Activated naive CD8-positive, alpha-beta T cell treated with anti-CD3 and anti-CD28 coated beads for 36 hours (primary cell): ENCODE data around the gene LPIN3. TPM values are rescaled to one million over a fixed set of nuclear protein-coding genes. Genes with fewer than 3 reads are reported as not detected.

Experiments
- DNase-seq: peaks from one replicate; pipeline ENCODE4 v3.0.0; 2021
- H3K27ac Mint-ChIP-seq: one replicate; pipeline ENCODE4 v1.8.0; 2022; ENCODE audit warnings: mild to moderate bottlenecking, moderate library complexity, mixed read lengths
- H3K27me3 Mint-ChIP-seq: one replicate; pipeline ENCODE4 v1.8.0; 2022; ENCODE audit warnings: mild to moderate bottlenecking, mixed read lengths
- H3K36me3 Mint-ChIP-seq: one replicate; pipeline ENCODE4 v1.8.0; 2021; ENCODE audit warnings: mild to moderate bottlenecking, mixed read lengths
- H3K4me1 Mint-ChIP-seq: one replicate; pipeline ENCODE4 v1.8.0; 2021; ENCODE audit warnings: mixed read lengths
- H3K4me3 Mint-ChIP-seq: one replicate; pipeline ENCODE4 v1.8.0; 2022; ENCODE audit warnings: mild to moderate bottlenecking, moderate library complexity, mixed read lengths
- H3K9me3 Mint-ChIP-seq: one replicate; pipeline ENCODE4 v1.8.0; 2022; ENCODE audit warnings: mixed read lengths
- total RNA-seq, 2 experiments: library from RNA; stranded (reverse); gene quantifications; one replicate each; pipeline ENCODE4 v1.2.3, GENCODE V29; 2021

The LPIN3 gene
- total RNA-seq, 2 experiments from 2014 or later = 1.4 to 1.8 TPM

DNA sequence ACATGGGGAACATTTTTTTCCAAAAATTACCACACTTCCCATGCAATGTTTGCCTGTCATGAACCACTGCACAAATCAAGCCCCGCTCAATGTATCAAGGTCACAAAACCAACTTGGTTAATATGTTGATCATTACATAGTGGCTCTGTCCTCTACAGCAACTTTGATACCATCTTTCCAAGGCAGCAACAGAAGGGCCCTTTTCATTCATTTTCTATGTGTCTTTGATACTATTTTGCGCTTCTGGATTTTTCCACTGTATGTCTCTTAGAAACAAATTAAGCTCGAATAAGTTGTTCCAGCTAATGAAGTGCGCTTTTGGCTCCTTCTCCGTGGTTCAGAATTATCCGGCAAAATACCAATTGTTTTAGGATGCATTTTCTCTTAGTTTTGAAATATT is 24.6 kb upstream of the LPIN3 start:
- no peak overlapping the region for H3K27ac Mint-ChIP-seq
- H3K4me1 Mint-ChIP-seq = peaks cover 27% of the 10 kb centered on the region
- peaks cover 2% of the 10 kb centered on the region for H3K36me3 Mint-ChIP-seq
- H3K4me3 Mint-ChIP-seq = peak overlapping the region; percentile 91
- DNase-seq = no peak
- no peaks in the 10 kb centered on the region for H3K27me3 Mint-ChIP-seq
- no peaks in the 10 kb centered on the region for H3K9me3 Mint-ChIP-seq

GRCh38 chr20:41316602-41317545 is 23.7 kb upstream of the LPIN3 start:
- Mint-ChIP-seq H3K27ac (peak overlapping the region; percentile 84), H3K36me3 (peaks cover 2% of the 10 kb centered on the region), H3K4me1 (peaks cover 27% of the 10 kb centered on the region), H3K27me3 (no peaks in the 10 kb centered on the region), H3K4me3 (peak overlapping the region; percentile 91), H3K9me3 (no peaks in the 10 kb centered on the region)
- peak; percentile 67 for DNase-seq

GRCh38 chr20:41317546-41318270 is 22.9 kb upstream of the LPIN3 start, which contains the start of gene ZHX3:
ZHX3 (minus strand) TSS chr20:41317731; CDS start chr20:41204916, 112,815 bp downstream.
- Mint-ChIP-seq H3K4me1 (peaks cover 27% of the 10 kb centered on the region), H3K27me3 (no peaks in the 10 kb centered on the region)
- DNase-seq = peak; percentile 100

GRCh38 chr20:41318271-41318649 is 22.4 kb upstream of the LPIN3 start:
- Mint-ChIP-seq H3K9me3 (no peaks in the 10 kb centered on the region), H3K4me1 (peaks cover 27% of the 10 kb centered on the region), H3K4me3 (peak overlapping the region; percentile 63), H3K27ac (peak overlapping the region; percentile 42), H3K27me3 (no peaks in the 10 kb centered on the region), H3K36me3 (peaks cover 2% of the 10 kb centered on the region)
- DNase-seq = no peak

More at GRCh38 chr20:41317546-41318270, 22.9 kb upstream of the LPIN3 start, which contains the start of gene ZHX3:
- peaks cover 2% of the 10 kb centered on the region for H3K36me3 Mint-ChIP-seq
- no peaks in the 10 kb centered on the region for H3K9me3 Mint-ChIP-seq
- H3K27ac Mint-ChIP-seq = peak within 1 kb of the TSS; percentile 84
- peak within 1 kb of the TSS; percentile 91 for H3K4me3 Mint-ChIP-seq

- Mint-ChIP-seq H3K27ac (no peak overlapping the region), H3K4me3 (no peak overlapping the region), H3K4me1 (peaks cover 14% of the 10 kb centered on the region), H3K9me3 (no peaks in the 10 kb centered on the region), H3K36me3 (peaks cover 2% of the 10 kb centered on the region), H3K27me3 (no peaks in the 10 kb centered on the region)
- DNase-seq = no peak
Measured at GRCh38 chr20:41320441-41320840, 20.2 kb upstream of the LPIN3 start.

DNA sequence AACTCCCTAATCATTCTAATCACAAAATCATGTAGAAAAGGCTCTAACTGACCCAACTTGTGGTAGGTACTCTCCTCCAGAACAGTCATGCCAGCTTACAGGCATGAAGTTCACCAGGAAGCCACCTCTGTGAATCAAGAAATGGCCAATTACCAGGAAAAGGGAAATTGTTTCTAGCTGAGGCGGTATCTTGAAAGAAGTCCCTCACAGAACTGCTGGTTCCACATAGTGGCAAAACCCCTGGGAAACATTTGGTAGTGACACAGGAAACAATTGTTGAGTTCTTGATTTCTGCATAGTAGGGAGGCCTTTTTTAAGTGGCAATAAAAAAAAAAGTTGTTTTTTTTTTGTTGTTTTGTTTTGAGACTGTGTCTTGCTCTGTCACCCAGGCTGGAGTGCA is 19.6 kb upstream of the LPIN3 start:
- H3K27ac Mint-ChIP-seq = no peak overlapping the region
- no peak for DNase-seq
- no peak overlapping the region for H3K4me3 Mint-ChIP-seq
- no peaks in the 10 kb centered on the region for H3K9me3 Mint-ChIP-seq
- no peaks in the 10 kb centered on the region for H3K27me3 Mint-ChIP-seq
- peaks cover 11% of the 10 kb centered on the region for H3K4me1 Mint-ChIP-seq
- H3K36me3 Mint-ChIP-seq = peaks cover 2% of the 10 kb centered on the region

DNA sequence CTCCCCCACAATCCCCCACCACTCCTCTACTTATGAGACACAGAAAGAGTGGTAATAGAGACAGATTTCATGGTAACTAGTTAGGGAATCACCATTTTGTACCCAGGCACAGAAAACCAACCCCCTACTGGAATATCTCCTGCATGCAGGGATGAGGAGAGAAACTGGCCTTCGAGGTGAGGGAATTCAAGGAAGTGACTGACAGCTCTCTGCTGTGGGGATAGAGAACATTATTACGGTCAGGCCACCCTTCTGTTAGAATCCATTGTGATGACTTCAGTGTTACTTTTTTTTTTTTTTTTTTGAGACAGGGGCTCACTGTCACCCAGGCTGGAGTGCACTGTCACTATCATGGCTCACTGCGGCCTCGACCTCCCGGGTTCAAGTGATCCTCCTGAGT is 13.4 kb upstream of the LPIN3 start:
- H3K9me3 Mint-ChIP-seq = no peaks in the 10 kb centered on the region
- no peak overlapping the region for H3K27ac Mint-ChIP-seq
- no peaks in the 10 kb centered on the region for H3K27me3 Mint-ChIP-seq
- H3K4me1 Mint-ChIP-seq = peaks cover 15% of the 10 kb centered on the region
- no peak for DNase-seq
- H3K4me3 Mint-ChIP-seq = no peak overlapping the region
- no peaks in the 10 kb centered on the region for H3K36me3 Mint-ChIP-seq

GRCh38 chr20:41329435-41330342 is 10.9 kb upstream of the LPIN3 start:
- Mint-ChIP-seq H3K27me3 (no peaks in the 10 kb centered on the region), H3K9me3 (no peaks in the 10 kb centered on the region), H3K4me3 (no peak overlapping the region), H3K36me3 (no peaks in the 10 kb centered on the region), H3K27ac (peak overlapping the region; percentile 30), H3K4me1 (peaks cover 15% of the 10 kb centered on the region)
- peak; percentile 65 for DNase-seq

- no peaks in the 10 kb centered on the region for H3K36me3 Mint-ChIP-seq
Measured at GRCh38 chr20:41330343-41330720, 10.3 kb upstream of the LPIN3 start.

DNA sequence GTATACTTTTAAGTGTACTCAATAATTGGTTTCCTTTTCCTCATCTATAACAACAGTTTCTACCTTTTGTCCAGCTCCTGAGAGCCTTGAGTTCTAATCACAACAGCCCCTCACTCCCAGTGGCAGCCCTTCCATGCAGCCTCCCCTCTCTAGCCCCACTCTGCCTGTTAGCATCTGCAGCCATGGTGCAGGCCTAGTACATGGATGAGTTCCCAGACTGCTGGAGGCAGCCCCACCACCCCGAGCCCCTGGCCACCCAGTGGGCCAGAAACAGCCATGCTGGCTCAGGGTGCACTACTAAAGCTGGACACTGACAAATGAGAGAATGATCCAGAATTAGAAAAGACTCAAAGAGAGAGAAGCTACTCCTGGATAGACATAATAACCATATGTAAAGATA is 9.7 kb upstream of the LPIN3 start:
- DNase-seq = no peak
- Mint-ChIP-seq H3K27me3 (no peaks in the 10 kb centered on the region), H3K9me3 (no peaks in the 10 kb centered on the region), H3K27ac (no peak overlapping the region), H3K4me1 (peaks cover 15% of the 10 kb centered on the region), H3K36me3 (no peaks in the 10 kb centered on the region), H3K4me3 (no peak overlapping the region)

More at GRCh38 chr20:41330343-41330720, 10.3 kb upstream of the LPIN3 start:
- Mint-ChIP-seq H3K9me3 (no peaks in the 10 kb centered on the region), H3K4me1 (peaks cover 15% of the 10 kb centered on the region), H3K27me3 (no peaks in the 10 kb centered on the region), H3K4me3 (no peak overlapping the region), H3K27ac (no peak overlapping the region)
- no peak for DNase-seq

- Mint-ChIP-seq H3K27ac (no peak overlapping the region), H3K27me3 (no peaks in the 10 kb centered on the region), H3K4me3 (no peak overlapping the region), H3K4me1 (peaks cover 15% of the 10 kb centered on the region), H3K9me3 (no peaks in the 10 kb centered on the region), H3K36me3 (no peaks in the 10 kb centered on the region)
- DNase-seq = no peak
Measured at GRCh38 chr20:41331731-41332130, 8.9 kb upstream of the LPIN3 start.

DNA sequence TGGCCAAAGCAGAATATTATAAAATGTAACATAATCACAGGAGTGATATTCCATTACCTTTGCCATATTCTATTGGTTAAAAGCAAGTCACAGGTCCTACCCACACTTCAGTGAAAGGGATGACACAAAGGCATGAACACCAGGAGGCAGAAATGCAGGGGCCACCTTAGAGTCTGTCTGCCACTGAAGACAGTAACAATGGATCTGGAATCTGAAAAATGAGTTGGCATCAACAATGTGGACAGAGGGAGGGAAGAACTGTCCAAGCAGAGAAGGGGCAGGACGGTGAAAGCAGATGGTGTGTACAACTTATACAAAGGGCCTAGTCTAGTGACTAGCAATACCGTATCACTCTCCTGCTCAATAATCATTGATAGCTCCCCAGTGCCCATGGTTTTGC is 6.6 kb upstream of the LPIN3 start:
- H3K9me3 Mint-ChIP-seq = no peaks in the 10 kb centered on the region
- H3K36me3 Mint-ChIP-seq = no peaks in the 10 kb centered on the region
- no peak overlapping the region for H3K27ac Mint-ChIP-seq
- no peaks in the 10 kb centered on the region for H3K27me3 Mint-ChIP-seq
- peaks cover 13% of the 10 kb centered on the region for H3K4me1 Mint-ChIP-seq
- DNase-seq = no peak
- H3K4me3 Mint-ChIP-seq = no peak overlapping the region

- no peak for DNase-seq
- peaks cover 4% of the 10 kb centered on the region for H3K27me3 Mint-ChIP-seq
- peaks cover 6% of the 10 kb centered on the region for H3K4me1 Mint-ChIP-seq
- no peak overlapping the region for H3K4me3 Mint-ChIP-seq
- no peaks in the 10 kb centered on the region for H3K36me3 Mint-ChIP-seq
- no peak overlapping the region for H3K27ac Mint-ChIP-seq
- H3K9me3 Mint-ChIP-seq = no peaks in the 10 kb centered on the region
Measured at GRCh38 chr20:41334443-41335421, 5.9 kb upstream of the LPIN3 start.

DNA sequence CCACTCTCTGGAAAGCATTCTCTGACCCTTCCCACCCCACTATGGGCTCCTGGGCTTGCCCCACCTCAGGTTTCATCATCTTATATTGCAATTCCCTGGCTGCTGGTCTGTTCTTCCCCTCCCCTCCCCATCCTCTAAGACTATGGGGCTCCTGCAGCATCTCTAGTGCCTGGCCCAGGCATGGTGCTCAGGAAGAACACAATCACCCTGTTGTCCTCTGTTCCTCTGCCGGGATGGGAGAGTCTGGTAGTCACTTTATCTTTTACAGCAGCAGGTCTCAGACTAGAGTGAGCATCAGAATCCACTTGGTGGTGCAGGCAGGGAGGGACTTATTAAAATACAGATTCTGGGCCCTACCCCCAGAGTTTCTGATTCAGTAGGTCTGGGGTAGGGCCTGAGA is 5.0 kb upstream of the LPIN3 start:
- no peaks in the 10 kb centered on the region for H3K36me3 Mint-ChIP-seq
- H3K9me3 Mint-ChIP-seq = no peaks in the 10 kb centered on the region
- H3K27me3 Mint-ChIP-seq = peaks cover 4% of the 10 kb centered on the region
- H3K27ac Mint-ChIP-seq = no peak overlapping the region
- no peak overlapping the region for H3K4me3 Mint-ChIP-seq
- H3K4me1 Mint-ChIP-seq = peaks cover 6% of the 10 kb centered on the region
- DNase-seq = no peak
